ENCODE measurements around the gene MT1E. TPM values are rescaled to one million over a fixed set of nuclear protein-coding genes. Genes with fewer than 3 reads are reported as not detected.

Gene MT1E
- total and polyA plus RNA-seq, 2 of the 13 experiments (the other 11 are each of a cell fraction or from before 2014, with no cell fraction given), result 110 to 1,072 TPM

DNA sequence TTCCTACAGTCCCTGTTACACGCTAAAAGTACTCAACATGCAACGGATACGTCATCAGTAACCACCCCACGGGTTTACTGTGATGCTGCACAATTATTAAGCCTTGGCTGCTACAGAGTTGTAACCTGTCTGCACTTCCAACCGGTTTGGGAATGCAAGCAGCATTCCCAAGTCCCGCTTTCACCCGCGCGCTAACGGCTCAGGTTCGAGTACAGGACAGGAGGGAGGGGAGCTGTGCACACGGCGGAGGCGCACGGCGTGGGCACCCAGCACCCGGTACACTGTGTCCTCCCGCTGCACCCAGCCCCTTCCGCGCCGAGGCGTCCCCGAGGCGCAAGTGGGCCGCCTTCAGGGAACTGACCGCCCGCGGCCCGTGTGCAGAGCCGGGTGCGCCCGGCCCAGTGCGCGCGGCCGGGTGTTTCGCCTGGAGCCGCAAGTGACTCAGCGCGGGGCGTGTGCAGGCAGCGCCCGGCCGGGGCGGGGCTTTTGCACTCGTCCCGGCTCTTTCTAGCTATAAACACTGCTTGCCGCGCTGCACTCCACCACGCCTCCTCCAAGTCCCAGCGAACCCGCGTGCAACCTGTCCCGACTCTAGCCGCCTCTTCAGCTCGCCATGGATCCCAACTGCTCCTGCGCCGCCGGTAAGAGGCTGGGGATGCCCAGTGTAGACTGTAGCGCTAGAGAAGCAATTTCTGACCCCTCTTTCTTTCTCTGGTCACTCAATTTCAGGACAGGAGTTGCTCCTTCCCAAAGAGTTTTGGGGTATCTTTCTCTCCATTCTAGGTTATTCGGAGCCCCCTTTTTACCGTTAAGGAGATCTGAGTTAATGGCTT, 17.3 kb upstream of the MT1E start, which contains the start of gene MT2A (continued):
- TF ChIP-seq SPEN (CRISPR knock-in tag; IDR thresholded peaks at IDR 0.05; ENCODE audit: low read depth), result peak; percentile 32; the same call in 1 of the 2 replicates
- no peak for TF ChIP-seq MBNL3 (CRISPR knock-in tag; conservative IDR thresholded peaks at IDR 0.05)
- TF ChIP-seq GTF2F1 (IDR thresholded peaks at IDR 0.05; ENCODE audit: low read length), result no peak
- no peak for TF ChIP-seq ZNF546 (CRISPR knock-in tag; conservative IDR thresholded peaks at IDR 0.05)
- TF ChIP-seq NR2C2 (CRISPR knock-in tag; IDR thresholded peaks at IDR 0.05; ENCODE audit: borderline replicate concordance), result no peak
- TF ChIP-seq PAXIP1 (CRISPR knock-in tag; conservative IDR thresholded peaks at IDR 0.05), result peak; percentile 57
- peak; percentile 80; the same call in 1 of the 2 replicates for TF ChIP-seq DR1 (CRISPR knock-in tag; IDR thresholded peaks at IDR 0.05)
- TF ChIP-seq JDP2 (CRISPR knock-in tag; IDR thresholded peaks at IDR 0.05; ENCODE audit: borderline replicate concordance), result no peak; the same call in 1 of the 2 replicates
- peak; percentile 39; the same call in 1 of the 2 replicates for TF ChIP-seq HDAC2 (CRISPR knock-in tag; IDR thresholded peaks at IDR 0.05)
- TF ChIP-seq ZNF839 (CRISPR knock-in tag; IDR thresholded peaks at IDR 0.05; ENCODE audit: borderline replicate concordance), result 0 out of 2 replicates have a peak, but pooled peaks have one; percentile 30
- TF ChIP-seq DMAP1 (CRISPR knock-in tag; IDR thresholded peaks at IDR 0.05), result peak; percentile 64
- peak; percentile 62; the same call in 1 of the 2 replicates for TF ChIP-seq ESRRA (CRISPR knock-in tag; IDR thresholded peaks at IDR 0.05; ENCODE audit: low read depth)
- peak; percentile 27 for TF ChIP-seq PTBP1 (IDR thresholded peaks at IDR 0.05; ENCODE audit: low read depth, low read length, poor library complexity, severe bottlenecking)
- peak; percentile 81; the same call in 1 of the 2 replicates for TF ChIP-seq GFI1 (CRISPR knock-in tag; IDR thresholded peaks at IDR 0.05; ENCODE audit: borderline replicate concordance)
- TF ChIP-seq ZNF180 (CRISPR knock-in tag; IDR thresholded peaks at IDR 0.05; ENCODE audit: borderline replicate concordance, low read depth), result peak; percentile 70; the same call in 1 of the 2 replicates
- no peak for TF ChIP-seq RORA (CRISPR knock-in tag; IDR thresholded peaks at IDR 0.05)
- TF ChIP-seq, protein P1, sequence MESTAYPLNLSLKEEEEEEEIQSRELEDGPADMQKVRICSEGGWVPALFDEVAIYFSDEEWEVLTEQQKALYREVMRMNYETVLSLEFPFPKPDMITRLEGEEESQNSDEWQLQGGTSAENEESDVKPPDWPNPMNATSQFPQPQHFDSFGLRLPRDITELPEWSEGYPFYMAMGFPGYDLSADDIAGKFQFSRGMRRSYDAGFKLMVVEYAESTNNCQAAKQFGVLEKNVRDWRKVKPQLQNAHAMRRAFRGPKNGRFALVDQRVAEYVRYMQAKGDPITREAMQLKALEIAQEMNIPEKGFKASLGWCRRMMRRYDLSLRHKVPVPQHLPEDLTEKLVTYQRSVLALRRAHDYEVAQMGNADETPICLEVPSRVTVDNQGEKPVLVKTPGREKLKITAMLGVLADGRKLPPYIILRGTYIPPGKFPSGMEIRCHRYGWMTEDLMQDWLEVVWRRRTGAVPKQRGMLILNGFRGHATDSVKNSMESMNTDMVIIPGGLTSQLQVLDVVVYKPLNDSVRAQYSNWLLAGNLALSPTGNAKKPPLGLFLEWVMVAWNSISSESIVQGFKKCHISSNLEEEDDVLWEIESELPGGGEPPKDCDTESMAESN (CRISPR knock-in tag; conservative IDR thresholded peaks at IDR 0.05), result no peak
- TF ChIP-seq ZIK1 (CRISPR knock-in tag; IDR thresholded peaks at IDR 0.05; ENCODE audit: borderline replicate concordance, low read depth), result no peak
- peak; percentile 53; the same call in 1 of the 2 replicates for TF ChIP-seq ZNF598 (CRISPR knock-in tag; IDR thresholded peaks at IDR 0.05; ENCODE audit: borderline replicate concordance)

Data from HepG2 (cell line).